CD1c-positive myeloid dendritic cell (primary cell): ENCODE measurements around the gene BABAM2.

ENCODE experiments used
- DNase-seq: peaks from one replicate; pipeline ENCODE4 v3.0.0-alpha.2; 2016; ENCODE audit errors: extremely low spot score

BABAM2 gene

GRCh38 chr2:28344756-28345373 is 454.3 kb downstream of the BABAM2 start:
- DNase-seq: no peak

GRCh38 chr2:28345619-28346018 is 455.1 kb downstream of the BABAM2 start:
- DNase-seq: no peak

- no peak for DNase-seq
Observed at GRCh38 chr2:28346587-28346986, 456.1 kb downstream of the BABAM2 start.

- DNase-seq: no peak
Observed at GRCh38 chr2:28347193-28347592, 456.7 kb downstream of the BABAM2 start.

DNA sequence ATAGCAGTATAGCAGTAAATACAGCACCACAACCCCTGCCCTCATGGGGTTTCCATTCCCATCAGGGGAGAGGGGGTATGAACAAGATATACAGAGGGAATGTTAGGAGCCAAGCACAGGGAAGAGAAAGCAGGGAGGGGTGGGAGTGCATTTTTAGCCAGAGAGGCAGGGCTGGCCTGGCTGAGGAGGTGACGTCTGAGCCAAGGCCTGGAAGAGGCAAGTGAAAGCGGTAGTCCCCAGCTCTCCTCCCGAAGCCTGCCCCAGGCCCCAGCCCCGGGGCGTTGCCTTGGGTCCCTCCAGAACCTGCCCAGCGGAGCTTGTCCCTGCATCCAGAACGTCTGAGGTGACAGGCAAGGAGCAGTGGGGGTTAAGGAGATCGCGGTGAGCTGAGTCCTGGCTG is 457.1 kb downstream of the BABAM2 start:
- no peak for DNase-seq

GRCh38 chr2:28348149-28348567 is 457.6 kb downstream of the BABAM2 start:
- peak; percentile 18 for DNase-seq

DNA sequence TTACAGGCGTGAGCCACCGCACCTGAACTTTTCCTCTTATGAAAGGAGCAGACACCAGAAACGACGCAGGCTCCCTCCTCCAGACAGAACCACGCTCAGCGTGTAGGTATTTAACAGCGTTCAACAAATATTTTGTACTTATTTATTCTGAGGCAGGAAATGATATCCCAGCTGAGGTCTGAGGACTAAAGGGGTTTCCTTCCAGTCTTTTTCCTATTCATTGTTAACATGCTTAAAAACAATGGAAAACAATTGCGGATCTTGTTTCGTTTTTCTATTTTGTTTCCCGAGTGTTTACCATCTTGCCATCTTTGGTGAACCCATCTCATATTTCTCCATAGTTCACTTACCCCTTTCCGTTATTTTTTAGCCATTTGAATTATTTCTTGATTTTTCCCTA is 458.4 kb downstream of the BABAM2 start:
- no peak for DNase-seq

GRCh38 chr2:28349546-28350165 is 459.1 kb downstream of the BABAM2 start:
- no peak for DNase-seq

DNA sequence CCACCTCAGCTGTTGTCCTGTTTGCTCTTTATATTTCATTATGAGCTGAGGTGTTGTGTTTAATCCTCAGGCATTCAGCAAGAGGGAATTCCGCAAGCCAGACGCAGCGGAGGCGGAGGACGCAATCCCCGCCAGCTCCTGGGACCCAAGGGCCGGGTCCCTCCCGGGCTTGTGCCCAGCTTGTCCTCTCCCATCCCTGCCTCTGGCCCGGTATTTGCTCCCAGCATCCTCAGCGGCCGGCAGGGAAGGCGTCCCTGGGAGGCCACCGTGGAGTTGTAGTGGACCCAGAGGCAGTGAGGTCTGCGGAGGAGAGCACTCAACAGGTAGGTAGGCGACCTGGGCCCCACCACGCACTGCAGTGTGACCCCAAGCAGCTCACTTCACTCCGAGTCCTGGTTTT is 459.7 kb downstream of the BABAM2 start:
- no peak for DNase-seq

DNA sequence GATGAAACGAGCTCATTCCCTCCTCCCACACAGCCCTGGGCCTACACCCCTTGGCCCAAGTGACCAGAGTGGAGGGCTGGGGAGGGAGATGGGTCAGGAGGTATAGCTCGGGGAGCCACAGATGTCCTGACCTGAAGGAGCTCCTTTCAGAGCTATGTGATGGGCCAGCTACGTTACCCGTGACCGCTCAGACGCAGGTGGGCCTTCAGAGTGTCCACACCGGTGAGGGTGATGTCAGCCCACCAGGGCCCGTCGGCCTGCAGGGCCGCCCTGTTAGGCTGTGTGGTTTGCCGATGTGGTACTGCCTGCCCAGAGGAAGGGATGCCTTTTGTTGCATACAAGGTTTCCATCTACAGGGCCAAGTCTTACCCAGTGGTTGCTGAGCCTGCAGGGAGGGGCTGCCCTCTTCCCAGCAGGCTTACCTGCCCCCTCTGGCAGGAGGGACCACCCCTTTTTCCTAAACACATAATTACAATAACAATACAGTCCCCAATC is 460.3 kb downstream of the BABAM2 start:
- DNase-seq: no peak

DNA sequence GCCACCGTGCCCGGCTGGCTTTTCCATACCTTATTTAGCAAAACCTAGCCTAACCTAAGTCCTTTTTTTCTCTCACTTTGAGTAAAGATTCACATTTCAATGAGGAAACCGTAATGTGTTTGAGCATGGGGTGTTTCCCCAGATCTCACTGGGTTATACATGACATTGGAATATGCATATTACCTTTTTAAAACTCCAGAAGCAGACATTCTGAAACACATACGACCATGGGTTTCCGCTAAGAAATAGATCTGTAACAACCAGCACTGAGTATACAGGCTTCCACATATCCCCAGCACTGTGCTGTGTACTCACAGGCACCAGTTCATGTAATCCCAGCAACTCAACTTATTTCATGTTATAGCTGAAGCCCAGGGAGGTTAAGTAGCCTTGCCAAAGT is 461.1 kb downstream of the BABAM2 start:
- no peak for DNase-seq

- no peak for DNase-seq
Observed at GRCh38 chr2:28352104-28352503, 461.6 kb downstream of the BABAM2 start.

DNA sequence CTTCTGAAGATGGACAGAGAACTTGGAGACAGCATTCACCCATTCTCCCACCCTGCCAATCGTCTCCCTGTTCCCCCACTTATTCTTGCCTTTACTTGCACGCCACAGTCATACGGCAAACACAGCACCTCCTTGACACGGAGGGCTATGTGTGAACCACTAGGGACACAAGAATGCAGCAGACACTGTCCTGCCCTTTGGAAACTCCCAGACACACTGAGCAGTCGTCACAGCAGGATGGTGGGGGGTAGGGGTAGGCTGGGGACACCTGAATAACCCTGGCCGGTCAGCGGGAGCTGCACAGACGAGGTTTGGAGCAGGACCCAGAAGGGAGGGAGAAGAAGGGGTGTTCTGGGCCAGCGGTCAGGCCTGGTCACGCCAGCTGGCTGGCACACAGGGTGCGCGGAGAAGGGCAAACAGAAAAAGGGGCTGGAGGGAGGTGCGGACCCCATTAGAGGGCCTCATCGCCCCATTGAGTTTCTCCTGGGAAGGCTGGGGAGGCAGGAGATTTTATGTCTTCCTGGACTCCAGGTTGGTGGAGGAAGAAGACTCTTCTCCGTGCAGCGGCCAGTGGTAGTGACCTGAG is 462.2 kb downstream of the BABAM2 start:
- no peak for DNase-seq

- DNase-seq: no peak
Observed at GRCh38 chr2:28354920-28355520, 464.5 kb downstream of the BABAM2 start.

DNA sequence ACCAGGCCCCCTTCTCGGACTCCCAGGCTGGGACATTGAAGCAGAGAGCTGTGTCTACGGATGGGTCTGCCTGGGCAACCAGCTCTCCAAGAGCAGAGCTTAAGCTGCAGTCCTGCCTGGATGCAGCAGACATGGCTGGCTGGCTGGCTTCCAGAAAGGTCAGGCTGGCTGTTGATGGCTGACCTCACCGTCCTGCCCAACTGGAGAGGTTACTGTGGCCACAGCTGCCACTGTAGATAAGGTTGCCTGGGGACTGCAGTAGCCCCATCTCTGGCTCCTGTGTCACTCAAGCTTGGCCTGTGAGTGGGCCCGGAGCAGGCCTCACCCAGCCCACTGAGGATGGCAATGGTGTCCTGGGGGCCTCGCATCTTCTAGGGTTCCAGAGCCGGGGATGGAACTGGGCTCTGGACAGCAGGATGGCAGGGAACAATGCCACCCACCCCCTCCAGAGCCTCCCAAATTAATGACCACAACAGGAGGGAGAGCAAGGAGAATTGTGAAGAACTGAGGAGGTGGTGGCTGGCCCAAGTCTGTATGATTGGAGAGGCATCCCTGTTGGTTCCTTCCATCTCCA is 465.1 kb downstream of the BABAM2 start:
- no peak for DNase-seq

DNA sequence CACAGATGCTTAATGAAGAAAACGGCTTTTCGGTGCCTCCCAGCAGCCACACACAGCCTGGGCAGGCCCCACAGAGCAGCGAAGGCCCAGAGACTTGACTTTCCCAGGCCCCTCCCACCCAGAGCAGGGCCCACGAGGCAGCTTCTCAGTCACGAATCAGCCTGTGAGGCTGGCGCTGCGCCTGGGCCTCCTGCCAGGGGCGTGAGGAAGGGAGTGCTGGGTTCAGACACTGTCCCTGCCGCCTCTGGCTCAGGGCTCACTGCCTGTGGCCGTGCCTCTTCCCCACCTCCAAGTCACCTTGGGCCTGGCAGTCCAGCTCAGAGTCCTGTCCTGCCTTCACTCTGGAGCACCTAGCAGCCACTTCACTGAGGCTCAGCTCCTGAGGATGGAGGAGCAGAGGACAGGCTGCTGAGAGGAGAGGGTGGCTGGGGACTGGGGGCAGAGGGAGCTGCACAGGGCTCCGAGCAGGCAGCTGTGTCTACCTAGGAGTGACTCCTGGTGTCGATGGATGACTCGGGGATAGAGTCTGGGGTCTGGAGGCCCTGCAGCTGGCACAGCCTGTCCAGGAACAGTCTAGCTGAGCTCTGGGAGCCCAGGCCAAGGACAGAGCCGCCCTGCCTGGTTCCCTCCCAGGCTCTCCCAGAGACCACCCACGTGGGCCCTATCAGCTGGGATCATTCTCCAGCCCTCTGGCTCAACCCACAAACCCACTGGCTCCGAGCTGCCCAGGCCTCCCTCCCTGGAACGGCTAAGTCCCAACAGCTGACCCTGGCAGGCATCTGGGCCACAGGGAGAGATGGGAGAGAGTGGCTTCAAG is 465.8 kb downstream of the BABAM2 start:
- peak; percentile 64 for DNase-seq

GRCh38 chr2:28357055-28357454 is 466.5 kb downstream of the BABAM2 start:
- no peak for DNase-seq

GRCh38 chr2:28357948-28358667 is 467.6 kb downstream of the BABAM2 start:
- DNase-seq: no peak

- no peak for DNase-seq
Observed at GRCh38 chr2:28358668-28359201, 468.2 kb downstream of the BABAM2 start.

DNA sequence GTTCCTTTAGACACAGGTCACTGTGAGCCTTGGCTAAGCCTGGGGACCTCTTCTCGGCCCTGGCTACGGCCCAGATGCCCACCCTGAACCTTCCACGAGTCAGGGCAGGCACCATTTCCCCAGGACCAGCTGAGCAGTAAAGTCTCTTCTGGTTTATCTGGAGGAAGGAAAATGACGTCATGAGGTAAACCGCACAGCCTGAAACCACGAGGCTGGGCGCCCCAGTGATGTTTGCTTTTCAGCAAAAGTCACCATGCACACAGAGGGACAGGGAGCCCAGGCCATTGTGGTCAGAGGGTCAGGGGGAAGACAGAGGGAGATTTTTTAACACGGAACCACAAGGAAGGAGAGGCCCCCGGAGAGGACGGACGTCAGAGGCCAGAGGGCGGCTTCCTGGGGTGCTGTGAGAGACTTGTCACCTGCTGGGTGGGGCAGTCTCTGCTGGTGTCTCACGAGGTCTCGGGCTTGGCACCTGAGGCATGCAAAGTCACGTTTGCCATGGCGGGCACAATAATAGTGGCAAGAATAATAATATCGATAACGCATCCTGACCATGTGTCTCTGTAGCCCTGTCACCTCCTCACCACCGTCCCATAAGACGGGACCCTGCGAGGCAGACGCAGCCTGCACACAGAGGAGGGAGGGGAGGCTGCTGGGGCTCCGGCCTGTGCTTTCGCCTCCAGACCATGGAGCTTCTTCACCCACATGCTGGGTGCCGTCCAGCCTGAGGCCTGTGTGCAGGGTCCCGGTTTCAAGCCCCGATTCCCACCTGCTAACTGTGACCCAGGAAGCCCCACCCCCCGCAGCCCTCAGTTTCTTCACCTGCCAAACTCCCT is 468.9 kb downstream of the BABAM2 start:
- peak; percentile 94 for DNase-seq
